Fibroblast of pulmonary artery (primary cell): ENCODE data around the gene PAN2.

Source experiments
- DNase-seq: peaks from one replicate; pipeline ENCODE4 v3.0.0-alpha.2; 2010; ENCODE audit warnings: low read depth
- H3K4me3 ChIP-seq: replicated peaks from 2 replicates; pipeline ENCODE4 v1.5.1; 2011; ENCODE audit warnings: low read depth, mild to moderate bottlenecking, control low read depth, low read length, moderate library complexity
- TF ChIP-seq, protein P1 (sequence below): IDR thresholded peaks from 2 replicates; pipeline ENCODE4 v1.5.1; 2011; ENCODE audit warnings: mild to moderate bottlenecking, control low read depth, low read length, inconsistent platforms; ENCODE audit errors: missing control alignments

Gene PAN2, protein sequence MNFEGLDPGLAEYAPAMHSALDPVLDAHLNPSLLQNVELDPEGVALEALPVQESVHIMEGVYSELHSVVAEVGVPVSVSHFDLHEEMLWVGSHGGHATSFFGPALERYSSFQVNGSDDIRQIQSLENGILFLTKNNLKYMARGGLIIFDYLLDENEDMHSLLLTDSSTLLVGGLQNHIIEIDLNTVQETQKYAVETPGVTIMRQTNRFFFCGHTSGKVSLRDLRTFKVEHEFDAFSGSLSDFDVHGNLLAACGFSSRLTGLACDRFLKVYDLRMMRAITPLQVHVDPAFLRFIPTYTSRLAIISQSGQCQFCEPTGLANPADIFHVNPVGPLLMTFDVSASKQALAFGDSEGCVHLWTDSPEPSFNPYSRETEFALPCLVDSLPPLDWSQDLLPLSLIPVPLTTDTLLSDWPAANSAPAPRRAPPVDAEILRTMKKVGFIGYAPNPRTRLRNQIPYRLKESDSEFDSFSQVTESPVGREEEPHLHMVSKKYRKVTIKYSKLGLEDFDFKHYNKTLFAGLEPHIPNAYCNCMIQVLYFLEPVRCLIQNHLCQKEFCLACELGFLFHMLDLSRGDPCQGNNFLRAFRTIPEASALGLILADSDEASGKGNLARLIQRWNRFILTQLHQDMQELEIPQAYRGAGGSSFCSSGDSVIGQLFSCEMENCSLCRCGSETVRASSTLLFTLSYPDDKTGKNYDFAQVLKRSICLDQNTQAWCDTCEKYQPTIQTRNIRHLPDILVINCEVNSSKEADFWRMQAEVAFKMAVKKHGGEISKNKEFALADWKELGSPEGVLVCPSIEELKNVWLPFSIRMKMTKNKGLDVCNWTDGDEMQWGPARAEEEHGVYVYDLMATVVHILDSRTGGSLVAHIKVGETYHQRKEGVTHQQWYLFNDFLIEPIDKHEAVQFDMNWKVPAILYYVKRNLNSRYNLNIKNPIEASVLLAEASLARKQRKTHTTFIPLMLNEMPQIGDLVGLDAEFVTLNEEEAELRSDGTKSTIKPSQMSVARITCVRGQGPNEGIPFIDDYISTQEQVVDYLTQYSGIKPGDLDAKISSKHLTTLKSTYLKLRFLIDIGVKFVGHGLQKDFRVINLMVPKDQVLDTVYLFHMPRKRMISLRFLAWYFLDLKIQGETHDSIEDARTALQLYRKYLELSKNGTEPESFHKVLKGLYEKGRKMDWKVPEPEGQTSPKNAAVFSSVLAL

DNA sequence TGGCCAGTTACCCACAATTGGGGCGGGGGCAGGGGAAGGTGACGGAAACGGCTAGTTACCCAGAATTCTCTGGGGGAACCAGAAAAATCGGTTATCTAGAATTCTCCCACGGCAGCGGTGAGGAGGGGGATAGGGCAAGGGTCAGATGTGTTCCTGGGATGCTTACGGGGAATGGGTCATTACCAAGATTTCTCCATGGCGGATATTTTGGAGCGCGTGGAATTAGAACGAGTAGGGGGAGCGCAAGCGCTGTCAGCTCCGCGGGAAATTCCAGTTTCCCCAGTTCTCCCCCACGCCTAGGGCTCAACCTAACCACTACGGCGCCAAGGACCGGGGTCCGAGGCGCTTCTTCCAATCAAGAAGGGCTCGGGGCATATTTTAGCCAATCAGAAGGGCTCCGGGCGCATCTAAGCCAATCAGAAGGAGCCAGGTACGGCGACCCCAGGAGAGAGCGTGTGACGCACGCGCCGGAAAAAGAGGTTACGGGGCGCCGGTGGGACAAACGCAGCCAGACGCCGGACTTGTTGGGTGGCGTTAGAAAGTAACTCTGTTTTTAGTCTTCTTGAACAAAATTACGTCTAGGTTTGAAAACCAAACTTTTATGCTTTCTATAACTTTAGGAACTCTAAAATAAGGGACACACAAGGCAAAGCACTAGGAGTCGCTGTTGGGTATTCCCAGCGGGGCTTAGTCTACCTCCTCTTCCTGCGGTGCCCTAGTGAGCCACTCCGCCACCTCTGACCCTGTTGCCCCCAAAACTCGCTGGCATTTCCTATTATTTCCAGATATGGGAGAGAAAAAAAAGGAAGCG is at the start of gene PAN2:
Gene PAN2, minus strand, starts transcription at position 322 of the 811 bp plus-strand sequence. CDS start 906 bp downstream, outside the sequence.
- TF ChIP-seq, protein P1, sequence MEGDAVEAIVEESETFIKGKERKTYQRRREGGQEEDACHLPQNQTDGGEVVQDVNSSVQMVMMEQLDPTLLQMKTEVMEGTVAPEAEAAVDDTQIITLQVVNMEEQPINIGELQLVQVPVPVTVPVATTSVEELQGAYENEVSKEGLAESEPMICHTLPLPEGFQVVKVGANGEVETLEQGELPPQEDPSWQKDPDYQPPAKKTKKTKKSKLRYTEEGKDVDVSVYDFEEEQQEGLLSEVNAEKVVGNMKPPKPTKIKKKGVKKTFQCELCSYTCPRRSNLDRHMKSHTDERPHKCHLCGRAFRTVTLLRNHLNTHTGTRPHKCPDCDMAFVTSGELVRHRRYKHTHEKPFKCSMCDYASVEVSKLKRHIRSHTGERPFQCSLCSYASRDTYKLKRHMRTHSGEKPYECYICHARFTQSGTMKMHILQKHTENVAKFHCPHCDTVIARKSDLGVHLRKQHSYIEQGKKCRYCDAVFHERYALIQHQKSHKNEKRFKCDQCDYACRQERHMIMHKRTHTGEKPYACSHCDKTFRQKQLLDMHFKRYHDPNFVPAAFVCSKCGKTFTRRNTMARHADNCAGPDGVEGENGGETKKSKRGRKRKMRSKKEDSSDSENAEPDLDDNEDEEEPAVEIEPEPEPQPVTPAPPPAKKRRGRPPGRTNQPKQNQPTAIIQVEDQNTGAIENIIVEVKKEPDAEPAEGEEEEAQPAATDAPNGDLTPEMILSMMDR = peak; percentile 63
- H3K4me3 ChIP-seq = peak within 1 kb of the TSS; percentile 67
- peak; percentile 98 for DNase-seq

DNA sequence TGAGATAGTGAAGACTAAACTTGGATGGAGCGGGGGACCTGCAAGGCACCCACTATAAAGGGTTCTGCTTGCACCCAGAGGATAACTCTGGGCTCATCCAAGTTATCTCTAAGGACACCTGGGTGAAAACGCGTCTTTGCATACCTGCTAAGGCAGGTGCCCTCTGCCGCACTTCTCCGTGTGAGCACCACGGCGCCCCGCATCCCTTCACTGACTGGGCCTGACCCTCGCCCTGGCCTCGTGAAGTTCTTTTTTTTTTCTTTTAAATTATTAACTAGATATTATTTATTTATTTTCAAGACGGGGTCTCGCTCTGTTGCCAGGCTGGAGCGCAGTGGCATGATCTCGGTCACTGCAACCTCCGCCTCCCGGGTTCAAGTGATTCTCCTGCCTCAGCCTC is 48.8 kb upstream of the PAN2 start:
- no peak overlapping the region for H3K4me3 ChIP-seq
- no peak for DNase-seq
- TF ChIP-seq, protein P1 = no peak

DNA sequence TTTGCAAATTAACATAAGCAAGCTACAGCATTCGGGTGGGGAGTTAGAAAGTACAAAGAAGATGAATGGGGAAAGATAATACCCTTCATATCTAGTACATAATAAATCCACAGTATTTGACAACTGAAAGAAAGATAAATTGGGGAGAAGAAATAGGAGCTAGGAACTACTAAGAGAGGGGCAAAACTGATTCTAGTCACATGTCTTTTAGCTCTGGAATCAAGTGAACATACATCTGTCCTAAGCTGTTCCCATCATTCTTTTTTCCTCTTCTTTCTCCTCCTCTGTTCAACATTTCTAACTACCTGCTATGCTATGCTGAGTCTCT is 44.2 kb upstream of the PAN2 start:
- no peak for DNase-seq
- H3K4me3 ChIP-seq = no peak overlapping the region
- TF ChIP-seq, protein P1 = no peak

DNA sequence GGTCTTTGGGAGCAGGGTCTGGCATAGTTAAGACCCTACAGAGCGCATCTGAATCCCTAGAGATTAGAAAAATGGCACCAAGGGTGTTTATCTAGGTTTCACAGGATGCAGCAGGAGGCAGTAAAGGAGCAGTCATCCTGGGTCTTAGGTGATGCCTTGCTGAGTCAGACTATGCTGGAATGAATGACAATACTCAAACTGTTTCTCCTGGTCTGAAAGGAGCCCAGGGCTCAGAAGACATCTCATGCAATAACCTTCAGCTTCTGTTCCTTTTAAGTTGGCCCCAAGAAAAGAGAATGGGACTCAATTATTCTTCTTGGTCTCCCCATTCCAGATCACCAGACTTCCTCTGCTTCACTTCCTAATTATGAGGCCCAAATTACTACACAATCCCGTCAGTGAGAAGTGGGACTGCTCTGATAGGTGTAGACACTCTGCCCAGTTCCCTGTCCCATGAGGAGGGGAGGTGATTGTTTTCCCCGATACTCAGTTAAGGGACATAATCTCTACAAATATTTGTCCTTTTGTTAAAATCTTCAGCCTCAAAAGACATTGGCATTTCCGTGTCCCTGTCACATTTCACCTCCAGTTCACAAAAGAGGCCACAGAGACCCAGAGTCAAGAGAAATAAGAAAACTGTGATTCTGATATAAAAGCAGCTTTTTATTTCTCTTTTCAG is 43.6 kb upstream of the PAN2 start:
- H3K4me3 ChIP-seq = no peak overlapping the region
- TF ChIP-seq, protein P1 = no peak
- peak; percentile 32 for DNase-seq

DNA sequence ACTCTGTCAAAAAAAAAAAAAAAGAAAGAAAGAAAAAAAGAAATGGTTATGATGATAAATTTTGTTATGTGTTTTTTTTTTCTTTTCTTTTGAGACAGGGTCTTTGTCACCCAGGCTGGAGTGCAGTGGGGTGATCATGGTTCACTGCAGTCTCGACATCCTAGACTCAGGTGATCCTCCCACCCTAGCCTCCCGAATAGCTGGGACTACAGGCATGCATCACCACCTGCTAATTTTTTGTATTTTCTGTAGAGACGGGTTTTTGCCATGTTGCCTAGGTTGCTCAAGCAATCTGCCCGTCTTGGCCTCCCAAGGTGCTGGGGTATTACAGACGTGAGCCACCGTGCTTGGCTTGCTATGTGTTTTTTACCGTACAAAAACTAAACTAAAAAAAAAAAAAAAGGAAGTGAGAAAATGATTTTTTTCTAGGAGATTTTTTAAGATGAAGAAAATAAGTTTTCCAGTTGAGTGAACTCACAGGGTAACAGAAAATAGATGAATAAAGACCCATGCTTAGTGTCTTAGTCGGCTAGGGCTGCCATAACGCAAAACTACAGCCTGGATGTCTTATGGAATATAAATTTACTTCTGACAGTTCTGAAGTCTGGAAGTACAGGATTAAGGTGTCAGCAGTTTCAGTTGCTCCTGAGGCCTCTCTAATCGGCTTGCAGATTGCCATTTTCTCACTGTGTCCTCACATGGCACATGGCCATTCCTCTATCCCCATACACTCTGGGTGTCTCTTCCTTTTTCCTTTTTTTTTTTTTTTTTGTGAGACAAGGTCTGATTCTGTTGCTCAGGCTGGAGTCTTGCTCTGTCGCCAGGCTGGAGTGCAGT is 42.0 kb upstream of the PAN2 start:
- DNase-seq = no peak
- H3K4me3 ChIP-seq = no peak overlapping the region
- TF ChIP-seq, protein P1 = no peak
